H9 (cell line): ENCODE data around the gene CDH8. TPM values are rescaled to one million over a fixed set of nuclear protein-coding genes. Genes with fewer than 3 reads are reported as not detected.

Experiments used
- DNase-seq: peaks from one replicate; pipeline ENCODE4 v3.0.0-alpha.2; 2017
- H2AFZ ChIP-seq: one replicate; pipeline ENCODE4 v1.6.1; 2013; ENCODE audit warnings: mild to moderate bottlenecking, low read length, control low read depth, moderate library complexity
- H2AK5ac ChIP-seq: 2 replicates; pipeline ENCODE4 v1.6.1; 2013; ENCODE audit warnings: low read length, control low read depth, mixed read lengths; ENCODE audit not compliant: insufficient read length
- H2BK120ac ChIP-seq: one replicate; pipeline ENCODE4 v1.6.1; 2013; ENCODE audit warnings: low read depth, mild to moderate bottlenecking, low read length, control low read depth, inconsistent platforms; ENCODE audit not compliant: poor library complexity, severe bottlenecking
- H2BK12ac ChIP-seq: 2 replicates; pipeline ENCODE4 v1.6.1; 2013; ENCODE audit warnings: low read length, control low read depth, mixed read lengths, low read depth; ENCODE audit not compliant: insufficient read length
- H2BK15ac ChIP-seq: 2 replicates; pipeline ENCODE4 v1.6.1; 2013; ENCODE audit warnings: low read depth, low read length, control low read depth
- H2BK20ac ChIP-seq: one replicate; pipeline ENCODE4 v1.6.1; 2013; ENCODE audit warnings: low read depth, mild to moderate bottlenecking, low read length, control low read depth, inconsistent platforms; ENCODE audit not compliant: poor library complexity, severe bottlenecking
- H2BK5ac ChIP-seq: 2 replicates; pipeline ENCODE4 v1.6.1; 2013; ENCODE audit warnings: low read length, control low read depth, mixed read lengths; ENCODE audit not compliant: insufficient read length
- H3K14ac ChIP-seq: 2 replicates; pipeline ENCODE4 v1.6.1; 2013; ENCODE audit warnings: low read length, control low read depth; ENCODE audit not compliant: insufficient read depth
- H3K18ac ChIP-seq: 2 replicates; pipeline ENCODE4 v1.6.1; 2013; ENCODE audit warnings: low read depth, mild to moderate bottlenecking, mixed read lengths, low read length, control low read depth; ENCODE audit not compliant: insufficient read length
- H3K23ac ChIP-seq: 2 replicates; pipeline ENCODE4 v1.6.1; 2013; ENCODE audit warnings: low read length, control low read depth, mixed read lengths, low read depth; ENCODE audit not compliant: insufficient read length
- H3K23me2 ChIP-seq: 2 replicates; pipeline ENCODE4 v1.6.1; 2013; ENCODE audit warnings: low read depth, mild to moderate bottlenecking, mixed read lengths, low read length, control low read depth; ENCODE audit not compliant: insufficient read length, poor library complexity, severe bottlenecking
- H3K27ac ChIP-seq: 2 replicates; pipeline ENCODE4 v1.5.1; 2013; ENCODE audit warnings: low read length, control low read depth, mixed read lengths, low read depth; ENCODE audit not compliant: insufficient read length
- H3K27me3 ChIP-seq: 2 replicates; pipeline ENCODE4 v1.6.1; 2013; ENCODE audit warnings: low read length, control low read depth, inconsistent platforms; ENCODE audit not compliant: insufficient read depth
- H3K4ac ChIP-seq: 2 replicates; pipeline ENCODE4 v1.6.1; 2013; ENCODE audit warnings: low read depth, mild to moderate bottlenecking, control low read depth, inconsistent platforms, low read length, moderate library complexity
- H3K4me1 ChIP-seq: 2 replicates; pipeline ENCODE4 v1.6.1; 2013; ENCODE audit warnings: low read length, control low read depth, inconsistent platforms; ENCODE audit not compliant: insufficient read depth
- H3K4me2 ChIP-seq: 2 replicates; pipeline ENCODE4 v1.6.1; 2013; ENCODE audit warnings: low read length, control low read depth, mixed read lengths; ENCODE audit not compliant: insufficient read length, insufficient read depth
- H3K56ac ChIP-seq: 2 replicates; pipeline ENCODE4 v1.6.1; 2013; ENCODE audit warnings: low read depth, mild to moderate bottlenecking, mixed read lengths, low read length, control low read depth; ENCODE audit not compliant: insufficient read length
- H3K79me1 ChIP-seq: 2 replicates; pipeline ENCODE4 v1.6.1; 2013; ENCODE audit warnings: low read depth, mild to moderate bottlenecking, moderate library complexity, low read length, control low read depth, inconsistent platforms; ENCODE audit not compliant: insufficient read depth, poor library complexity, severe bottlenecking
- H3K79me2 ChIP-seq: 2 replicates; pipeline ENCODE4 v1.6.1; 2013; ENCODE audit warnings: low read length, control low read depth, inconsistent platforms; ENCODE audit not compliant: insufficient read depth
- H3K9ac ChIP-seq: 2 replicates; pipeline ENCODE4 v1.6.1; 2013; ENCODE audit warnings: low read length, control low read depth, mixed read lengths; ENCODE audit not compliant: insufficient read length; ENCODE audit errors: extremely low read depth
- H3K9me3 ChIP-seq: one replicate; pipeline ENCODE4 v1.6.1; 2013; ENCODE audit warnings: low read depth, low read length, inconsistent platforms; ENCODE audit not compliant: control insufficient read depth
- H3T11ph ChIP-seq: one replicate; pipeline ENCODE4 v1.6.1; 2013; ENCODE audit warnings: mild to moderate bottlenecking, low read length, control low read depth, inconsistent platforms
- H4K20me1 ChIP-seq: one replicate; pipeline ENCODE4 v1.6.1; 2013; ENCODE audit not compliant: control insufficient read depth, insufficient read length, insufficient read depth
- H4K5ac ChIP-seq: 2 replicates; pipeline ENCODE4 v1.6.1; 2013; ENCODE audit warnings: low read depth, mild to moderate bottlenecking, mixed read lengths, low read length, control low read depth; ENCODE audit not compliant: insufficient read length
- H4K8ac ChIP-seq: replicated peaks from 2 replicates; pipeline ENCODE4 v1.6.1; 2013; ENCODE audit warnings: low read length, control low read depth, mixed read lengths, low read depth; ENCODE audit not compliant: insufficient read length
- H4K91ac ChIP-seq: 2 replicates; pipeline ENCODE4 v1.6.1; 2013; ENCODE audit warnings: low read depth, mild to moderate bottlenecking, moderate library complexity, mixed read lengths, low read length, control low read depth; ENCODE audit not compliant: insufficient read length
- H3K27ac Mint-ChIP-seq, 3 experiments: 2 replicates in 2 of 3; 3 replicates in 1 of 3; pipeline ENCODE4 v1.8.0; 2020 to 2021; ENCODE audit warnings: mixed read lengths in 3 of 3, mild to moderate bottlenecking in 1 of 3, moderate library complexity in 1 of 3
- H3K27me3 Mint-ChIP-seq: 2 replicates; pipeline ENCODE4 v1.8.0; 2021; ENCODE audit warnings: low read depth, mild to moderate bottlenecking, moderate library complexity, mixed read lengths
- H3K36me3 Mint-ChIP-seq, 3 experiments: 2 replicates in 2 of 3; 3 replicates in 1 of 3; pipeline ENCODE4 v1.8.0; 2020 to 2021; ENCODE audit warnings: low read depth in 3 of 3, mixed read lengths in 3 of 3; ENCODE audit not compliant: insufficient read depth in 1 of 3
- H3K4me1 Mint-ChIP-seq, 2 experiments: 2 replicates each; pipeline ENCODE4 v1.8.0; 2020; ENCODE audit warnings: mixed read lengths in 2 of 2
- H3K4me3 Mint-ChIP-seq, 2 experiments: 2 replicates in 1 of 2; 3 replicates in 1 of 2; pipeline ENCODE4 v1.8.0; 2020 to 2021; ENCODE audit warnings: mild to moderate bottlenecking in 2 of 2, mixed read lengths in 2 of 2, moderate library complexity in 1 of 2
- H3K9me3 Mint-ChIP-seq, 2 experiments: 2 replicates in 1 of 2; 3 replicates in 1 of 2; pipeline ENCODE4 v1.8.0; 2020; ENCODE audit warnings: mild to moderate bottlenecking in 2 of 2, mixed read lengths in 2 of 2, moderate library complexity in 1 of 2
- CTCF ChIP-seq: fragments of 200-600 bp; sonication (generic); conservative IDR thresholded peaks from 3 replicates; pipeline ENCODE4 v1.8.0; 2021; ENCODE audit warnings: antibody characterized with exemption, mild to moderate bottlenecking
- whole genome bisulfite sequencing: extraction: QIAGEN DNeasy Blood & Tissue Kit; methylation state at CpG from one replicate; pipeline ENCODE4 v1.1.7; 2013; ENCODE audit warnings: missing lambda C conversion rate, low lambda C conversion rate, mixed read lengths; ENCODE audit not compliant: insufficient read length; ENCODE audit errors: extremely low coverage; 5-methylcytosine and 5-hydroxymethylcytosine counted together
- total RNA-seq: library from RNA; stranded (reverse); gene quantifications from 2 replicates; pipeline ENCODE4 v1.2.1, GENCODE V29; 2021

The CDH8 gene
- total RNA-seq, 1 experiment from 2014 or later: 12.0 TPM

GRCh38 chr16:61665512-61665911 is 370.7 kb downstream of the CDH8 start:
- Histone ChIP-seq H4K20me1 (no peaks in the 10 kb centered on the region), H3K27ac (no peak overlapping the region), H3K23me2 (no peaks in the 10 kb centered on the region), H3T11ph (no peak overlapping the region), H2BK120ac (no peak overlapping the region), H3K56ac (no peak overlapping the region), H3K18ac (no peak overlapping the region), H3K4me2 (no peak overlapping the region), H2BK20ac (no peak overlapping the region), H3K79me2 (no peaks in the 10 kb centered on the region), H3K27me3 (no peaks in the 10 kb centered on the region), H3K9me3 (no peaks in the 10 kb centered on the region), H3K14ac (no peak overlapping the region), H3K79me1 (no peaks in the 10 kb centered on the region), H2AFZ (no peak overlapping the region), H3K9ac (no peak overlapping the region), H2AK5ac (no peak overlapping the region), H4K5ac (no peak overlapping the region), H3K4me1 (no peaks in the 10 kb centered on the region), H2BK15ac (no peak overlapping the region), H3K4ac (no peak overlapping the region), H2BK5ac (no peak overlapping the region), H4K91ac (no peak overlapping the region), H4K8ac (no peak overlapping the region), H3K23ac (no peak overlapping the region), H2BK12ac (no peak overlapping the region)
- Mint-ChIP-seq H3K9me3 (no peaks in the 10 kb centered on the region; a peak in 1 of 5 replicates), H3K4me3 (no peak overlapping the region), H3K27ac (no peak overlapping the region; a peak in 1 of 7 replicates), H3K36me3 (no peaks in the 10 kb centered on the region), H3K27me3 (no peaks in the 10 kb centered on the region), H3K4me1 (no peaks in the 10 kb centered on the region)
- no peak for DNase-seq
- WGBS: no CpG with 5 or more reads among the region's 1 CpG
- no peak for TF ChIP-seq CTCF
